K562 (cell line): ENCODE measurements around the gene CLN5. TPM values are rescaled to one million over a fixed set of nuclear protein-coding genes. Genes with fewer than 3 reads are reported as not detected.

Experiments used
- ARID3A ChIP-seq: IDR thresholded peaks from 2 replicates; pipeline ENCODE4 v1.6.1; 2012; ENCODE audit warnings: low read depth, low read length, improper control_type of control experiment, borderline replicate concordance
- ATF6 ChIP-seq: sonication (generic); formaldehyde crosslinking; IDR thresholded peaks from 2 replicates; pipeline ENCODE4 v1.4.0; 2020; ENCODE audit warnings: mild to moderate bottlenecking, missing genetic modification reagents
- CCAR2 ChIP-seq: fragments of 200-400 bp; formaldehyde crosslinking; IDR thresholded peaks from 2 replicates; pipeline ENCODE4 v1.6.1; 2017; ENCODE audit warnings: mild to moderate bottlenecking, low read depth, low read length
- DNMT1 ChIP-seq: fragments of 450-650 bp; IDR thresholded peaks from 2 replicates; pipeline ENCODE4 v1.6.1; 2016; ENCODE audit warnings: antibody characterized with exemption, mild to moderate bottlenecking
- E2F1 ChIP-seq: sonication (generic); formaldehyde crosslinking; IDR thresholded peaks from 2 replicates; pipeline ENCODE4 v1.8.1; 2023; ENCODE audit warnings: mild to moderate bottlenecking, missing genetic modification reagents, moderate library complexity
- EGR1 ChIP-seq: fragments of 450-650 bp; conservative IDR thresholded peaks from 2 replicates; pipeline ENCODE4 v1.6.1; 2017; ENCODE audit warnings: mild to moderate bottlenecking
- EHMT2 ChIP-seq: fragments of 450-650 bp; IDR thresholded peaks from 2 replicates; pipeline ENCODE4 v1.6.1; 2018; ENCODE audit warnings: antibody characterized with exemption
- ETV5 ChIP-seq: sonication (generic); formaldehyde crosslinking; IDR thresholded peaks from 2 replicates; pipeline ENCODE4 v1.4.0; 2020; ENCODE audit warnings: low read depth, mild to moderate bottlenecking, missing genetic modification reagents
- FOXK1 ChIP-seq: sonication (generic); formaldehyde crosslinking; IDR thresholded peaks from 2 replicates; pipeline ENCODE4 v1.8.0; 2022; ENCODE audit warnings: missing genetic modification reagents, mild to moderate bottlenecking, borderline replicate concordance
- HDAC1 ChIP-seq, 2 experiments: fragments of 450-650 bp; IDR thresholded peaks; 2 replicates each; pipeline ENCODE4 v1.6.1; 2016 to 2017; ENCODE audit warnings: inconsistent platforms in 1 of 2, mild to moderate bottlenecking in 1 of 2, moderate library complexity in 1 of 2
- JUNB ChIP-seq: fragments of 450-650 bp; formaldehyde crosslinking; conservative IDR thresholded peaks from 2 replicates; pipeline ENCODE4 v1.4.0; 2020; ENCODE audit warnings: mild to moderate bottlenecking
- KDM4B ChIP-seq, 2 experiments: fragments of 450-650 bp in 1 of 2; sonication (generic) in 1 of 2; IDR thresholded peaks; 2 replicates each; pipeline ENCODE4 v1.6.1; 2016 to 2017; ENCODE audit warnings: borderline replicate concordance in 2 of 2, antibody characterized with exemption in 1 of 2, low read depth in 1 of 2, mild to moderate bottlenecking in 1 of 2
- MAFF ChIP-seq: IDR thresholded peaks from 2 replicates; pipeline ENCODE4 v1.6.1; 2012; ENCODE audit warnings: low read length, improper control_type of control experiment
- MAX ChIP-seq: sonication (generic); formaldehyde crosslinking; IDR thresholded peaks from 2 replicates; pipeline ENCODE4 v1.9.0; 2022; ENCODE audit warnings: mild to moderate bottlenecking, missing genetic modification reagents
- MTA3 ChIP-seq: fragments of 450-650 bp; formaldehyde crosslinking; IDR thresholded peaks from 2 replicates; pipeline ENCODE4 v1.6.1; 2017; ENCODE audit warnings: mild to moderate bottlenecking, borderline replicate concordance
- RBM39 ChIP-seq: fragments of 200-400 bp; formaldehyde crosslinking; optimal IDR thresholded peaks from 2 replicates; pipeline ENCODE3; 2018; ENCODE audit warnings: low read depth, low read length
- RNF2 ChIP-seq: sonication (generic); IDR thresholded peaks from 2 replicates; pipeline ENCODE4 v1.6.1; 2016
- SMARCC2 ChIP-seq: fragments of 450-650 bp; IDR thresholded peaks from 2 replicates; pipeline ENCODE4 v1.6.1; 2017; ENCODE audit warnings: antibody characterized with exemption, moderate library complexity, mild to moderate bottlenecking, low read depth
- SP2 ChIP-seq: IDR thresholded peaks from 2 replicates; pipeline ENCODE4 v1.6.1; 2011; ENCODE audit warnings: mild to moderate bottlenecking, low read depth, low read length, moderate library complexity; ENCODE audit not compliant: poor library complexity, severe bottlenecking; ENCODE audit errors: extremely low read depth
- TEAD1 ChIP-seq, 2 experiments: fragments of 450-650 bp in 1 of 2; sonication (generic) in 1 of 2; formaldehyde crosslinking; IDR thresholded peaks; 2 replicates each; pipeline versions ENCODE4 v1.4.0 to v1.8.0; 2020 to 2022; ENCODE audit warnings: mild to moderate bottlenecking in 2 of 2, missing genetic modification reagents in 1 of 2
- TFAP4 ChIP-seq: sonication (generic); formaldehyde crosslinking; IDR thresholded peaks from 2 replicates; pipeline ENCODE4 v1.8.0; 2022; ENCODE audit warnings: missing genetic modification reagents, mild to moderate bottlenecking, moderate library complexity, borderline replicate concordance
- ZNF175 ChIP-seq: fragments of 200-800 bp; sonication (Bioruptor generic); IDR thresholded peaks from 2 replicates; pipeline ENCODE4 v1.6.1; 2016; ENCODE audit warnings: low read depth, mild to moderate bottlenecking, missing genetic modification characterization, missing compliant biosample characterization
- ZNF668 ChIP-seq: fragments of 250-450 bp; sonication (Bioruptor Pico); IDR thresholded peaks from 2 replicates; pipeline ENCODE4 v1.8.0; 2022; ENCODE audit warnings: mild to moderate bottlenecking, inconsistent platforms
- polyA plus RNA-seq, 8 experiments: library from polyadenylated mRNA; depleted of rRNA in 4 of 8; stranded (reverse) in 5 of 8; unstranded in 3 of 8; fragments of >200 nt; fragmentation: Nextera tagmentation in 2 of 8; fragmentation: Illumina TruSeq in 1 of 8; extraction: Ambion mirVana in 2 of 8; extraction: Trizol in 1 of 8; gene quantifications; 2 replicates each; pipeline versions ENCODE4 v1.2.1 to v1.2.3, GENCODE V29; 2011 to 2014; ENCODE audit warnings: inconsistent platforms in 1 of 8, missing spikeins in 1 of 8
- total RNA-seq, 7 experiments: library from RNA; depleted of rRNA in 6 of 7; stranded (reverse); fragments of >200 nt in 6 of 7; fragmentation: Illumina TruSeq in 2 of 7; extraction: Trizol in 2 of 7; gene quantifications; 2 replicates each; pipeline versions ENCODE4 v1.2.1 to v1.2.3, GENCODE V29; 2011 to 2021; ENCODE audit warnings: low replicate concordance in 1 of 7

The CLN5 gene
- total and polyA plus RNA-seq, 9 of the 15 experiments (the other 6 are each of a cell fraction or from before 2014, with no cell fraction given) = 4.6 to 11.5 (median 7.2) TPM

GRCh38 chr13:77026255-77026860 is 34.5 kb downstream of the CLN5 start (continued):
- no peak for TF ChIP-seq ATF6 (CRISPR knock-in tag)
- no peak for TF ChIP-seq TEAD1 (CRISPR knock-in tag; IDR thresholded peaks at IDR 0.05)
- no peak for TF ChIP-seq ARID3A
- no peak for TF ChIP-seq E2F1 (CRISPR knock-in tag)
- no peak for TF ChIP-seq ZNF175 (CRISPR knock-in tag)
- TF ChIP-seq EHMT2 = no peak
- no peak for TF ChIP-seq CCAR2
- no peak for TF ChIP-seq SMARCC2
- no peak for TF ChIP-seq MAFF
- TF ChIP-seq SP2 = no peak
- no peak for TF ChIP-seq RBM39
- 0 out of 2 replicates have a peak, but pooled peaks have one; percentile 3 for TF ChIP-seq EGR1
- TF ChIP-seq JUNB (CRISPR knock-in tag) = no peak
- no peak for TF ChIP-seq ETV5 (CRISPR knock-in tag)
- TF ChIP-seq MTA3 = no peak
- peak; percentile 55 for TF ChIP-seq MAX
- no peak for TF ChIP-seq ZNF668 (CRISPR knock-in tag)
- TF ChIP-seq FOXK1 = peak; percentile 74; the same call in 1 of the 2 replicates
- TF ChIP-seq RNF2 = no peak
- TF ChIP-seq DNMT1 = no peak
- TF ChIP-seq TFAP4 (CRISPR knock-in tag) = no peak
- no peak for TF ChIP-seq KDM4B (IDR thresholded peaks at IDR 0.05; ENCODE audit: borderline replicate concordance in 2 of 2, low read depth in 1 of 2)
- peak in 1 of 2 experiments; percentile 89; a peak in 2 of 4 replicates for TF ChIP-seq HDAC1 (IDR thresholded peaks at IDR 0.05)
